NCI-H2107 treated with DMSO at 0.1 percent for 48 hours (cell line): ENCODE results near the gene MYO7B.

Experiments
- DNase-seq: peaks from one replicate; lab custom pipeline; 2025; ENCODE audit not compliant: unreplicated experiment; lab: John Stamatoyannopoulos, UW

The MYO7B gene

DNA sequence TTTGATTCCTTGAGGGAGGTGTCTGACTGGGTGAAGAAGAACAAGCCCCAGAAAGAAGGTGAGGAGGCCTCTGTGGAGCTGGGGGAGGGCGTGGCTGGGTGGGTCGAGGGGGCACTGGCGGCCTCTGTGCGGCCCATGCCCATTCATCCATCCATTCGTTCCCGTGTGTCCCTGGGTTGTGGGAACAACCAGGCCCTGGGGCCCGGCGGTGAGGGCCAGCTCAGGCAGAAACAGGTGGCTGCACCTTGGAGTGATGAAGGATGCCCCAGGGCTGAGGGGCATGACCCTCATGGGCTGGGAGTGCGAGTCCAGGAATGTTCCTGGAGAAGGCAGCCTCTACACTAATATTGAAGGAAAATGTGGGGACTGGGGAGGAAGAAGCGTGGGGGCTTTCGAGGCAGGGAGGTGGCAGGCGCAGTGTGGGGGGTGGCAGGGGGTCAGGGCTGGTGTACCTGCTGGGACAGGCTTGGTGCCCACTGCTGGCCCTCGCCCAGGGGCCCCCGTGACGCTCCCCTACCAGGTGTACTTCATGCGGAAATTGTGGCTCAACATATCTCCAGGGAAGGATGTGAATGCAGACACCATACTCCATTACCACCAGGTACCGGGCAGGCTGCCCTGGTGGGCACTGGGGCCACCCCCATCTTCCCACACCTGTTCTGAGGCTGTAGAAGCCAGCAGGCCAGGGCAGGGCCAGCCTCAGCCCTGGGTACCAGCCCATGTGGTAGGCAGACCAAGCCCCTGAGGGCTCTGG, 99.3 kb downstream of the MYO7B start:
- DNase-seq: no peak

- no peak for DNase-seq
Measured at GRCh38 chr2:127635380-127636237, 100.1 kb downstream of the MYO7B start.

GRCh38 chr2:127636248-127637235, 101.1 kb downstream of the MYO7B start:
- DNase-seq: no peak

- no peak for DNase-seq
Measured at GRCh38 chr2:127637236-127637630, 101.8 kb downstream of the MYO7B start.

DNA sequence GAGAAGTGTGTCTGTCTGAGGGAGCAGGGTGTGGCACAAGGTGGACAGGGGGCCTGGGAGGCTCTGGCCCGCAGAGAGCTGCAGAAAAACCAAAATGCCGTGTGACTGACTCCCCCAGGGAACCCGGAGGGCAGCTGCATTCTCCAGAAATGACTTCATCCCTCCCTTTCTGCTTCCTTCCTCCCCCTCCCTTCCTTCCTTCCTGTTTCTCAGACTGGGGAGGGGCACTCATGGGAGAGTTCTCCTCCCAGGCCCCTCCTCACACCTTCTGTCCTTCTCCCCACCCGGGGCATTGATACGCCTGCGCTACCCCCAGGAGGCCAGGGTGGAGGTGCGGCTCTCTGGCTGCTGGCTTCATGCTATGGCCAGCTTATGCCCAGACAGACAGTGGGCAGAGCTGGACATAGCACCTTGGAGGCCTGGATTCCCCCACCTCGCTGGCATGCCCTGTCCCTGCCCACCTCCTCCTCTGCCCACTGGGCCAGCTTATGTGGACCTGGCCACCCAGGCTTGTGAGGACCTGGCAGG, 102.3 kb downstream of the MYO7B start:
- no peak for DNase-seq

DNA sequence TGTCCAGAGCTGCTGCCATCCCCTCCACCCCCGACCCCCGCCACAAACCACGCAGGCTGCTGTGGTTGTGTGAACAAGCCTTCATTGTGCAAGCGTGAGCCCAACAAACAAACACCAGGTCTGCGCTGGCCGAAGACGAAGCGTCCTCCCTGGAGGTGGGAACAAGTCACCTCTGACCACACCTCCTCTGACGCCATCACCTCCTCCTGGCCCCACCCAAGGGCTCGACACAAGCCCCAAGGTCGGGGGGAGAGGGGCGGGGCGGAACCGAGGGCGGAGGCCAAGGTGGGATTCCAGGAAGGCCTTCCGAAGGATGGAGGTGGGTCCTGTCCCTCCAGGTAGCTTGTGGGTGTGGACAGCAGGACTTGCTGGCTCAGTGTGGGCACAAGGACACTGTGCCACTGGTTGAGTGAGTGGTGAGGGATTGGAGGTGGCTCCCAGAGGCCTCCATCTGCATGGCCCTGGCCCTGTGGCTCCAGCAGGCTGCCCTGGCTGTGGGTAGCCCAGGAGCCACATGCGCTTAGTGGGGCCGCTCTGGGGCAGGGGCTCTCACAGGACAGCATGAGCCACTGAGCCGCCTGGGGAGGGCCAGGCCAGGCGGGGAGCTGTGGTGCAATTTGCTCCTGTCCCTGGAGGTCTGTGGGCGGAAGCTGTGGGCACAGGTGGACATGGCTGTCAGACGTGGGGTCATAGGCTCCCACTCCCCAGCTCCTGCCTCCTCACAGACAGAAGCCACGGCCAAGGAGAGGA, 103.1 kb downstream of the MYO7B start:
- DNase-seq: no peak

GRCh38 chr2:127639111-127639474, 103.6 kb downstream of the MYO7B start:
- no peak for DNase-seq

GRCh38 chr2:127640082-127641072, 104.9 kb downstream of the MYO7B start:
- peak; percentile 23 for DNase-seq

- no peak for DNase-seq
Measured at GRCh38 chr2:127641133-127641532, 105.7 kb downstream of the MYO7B start.

- no peak for DNase-seq
Measured at GRCh38 chr2:127641846-127642507, 106.5 kb downstream of the MYO7B start.

GRCh38 chr2:127642706-127643438, 107.4 kb downstream of the MYO7B start:
- DNase-seq: no peak

- DNase-seq: no peak
Measured at GRCh38 chr2:127643439-127644065, 108.1 kb downstream of the MYO7B start.

- DNase-seq: no peak
Measured at GRCh38 chr2:127644066-127645025, 108.9 kb downstream of the MYO7B start.

DNA sequence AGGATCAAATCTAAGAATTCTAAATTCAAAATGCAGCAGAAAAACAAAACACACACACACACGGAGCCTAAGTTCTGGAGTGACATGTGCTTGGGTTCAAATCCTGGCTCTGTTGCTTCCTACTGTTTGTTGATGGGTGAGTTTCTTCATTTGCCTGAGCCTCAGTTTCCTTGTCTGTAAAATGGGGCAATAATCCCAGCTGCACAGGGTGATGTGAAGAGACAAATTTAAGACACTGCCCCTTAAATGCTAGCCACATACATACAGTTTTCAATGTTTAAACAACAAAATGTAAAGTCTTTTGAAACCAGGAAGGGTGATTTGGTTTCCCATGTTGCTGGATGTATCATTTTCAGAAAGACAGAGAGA, 109.5 kb downstream of the MYO7B start:
- DNase-seq: no peak

GRCh38 chr2:127645395-127646291, 110.2 kb downstream of the MYO7B start, which contains the start of gene GPR17:
Gene GPR17 (plus strand): TSS chr2:127646153. CDS start chr2:127650736, 4,583 bp downstream.
- DNase-seq: no peak
